SU-DHL-6 (cell line): ENCODE data around the gene XYLT1.
A peak's percentile ranks its signal among the peaks of the same experiment; 100 is the strongest.

ENCODE experiments used
- H2AFZ ChIP-seq: fragments of 200-600 bp; sonication (generic); 2 replicates; pipeline ENCODE4 v1.6.1; 2014; ENCODE audit warnings: low read depth, mild to moderate bottlenecking, moderate library complexity, mixed read lengths, antibody characterized with exemption, low read length; ENCODE audit not compliant: severe bottlenecking
- H3F3A ChIP-seq: fragments of 200-600 bp; shearing (Covaris generic); 2 replicates; pipeline ENCODE4 v1.6.0; 2016; ENCODE audit warnings: antibody characterized with exemption, mild to moderate bottlenecking; ENCODE audit not compliant: insufficient read depth
- H3K27ac ChIP-seq: fragments of 200-600 bp; sonication (generic); 2 replicates; pipeline ENCODE4 v1.5.1; 2016; ENCODE audit warnings: low read depth, mild to moderate bottlenecking, low read length, moderate library complexity, mixed read lengths
- H3K27me3 ChIP-seq: fragments of 200-600 bp; sonication (generic), shearing (Covaris generic); 2 replicates; pipeline ENCODE4 v1.6.0; 2014; ENCODE audit warnings: mild to moderate bottlenecking, low read length
- H3K36me3 ChIP-seq: fragments of 200-600 bp; sonication (generic); 2 replicates; pipeline ENCODE4 v1.6.1; 2014; ENCODE audit warnings: mild to moderate bottlenecking, low read length, mixed read lengths
- H3K4me2 ChIP-seq: fragments of 300-600, 200-600 bp; shearing (Covaris generic), sonication (generic); 2 replicates; pipeline ENCODE4 v1.6.0; 2014; ENCODE audit warnings: low read length, low read depth, mild to moderate bottlenecking; ENCODE audit not compliant: poor library complexity, severe bottlenecking
- H3K4me3 ChIP-seq: fragments of 200-600 bp; sonication (generic); 2 replicates; pipeline ENCODE4 v1.5.1; 2014; ENCODE audit warnings: antibody characterized with exemption, low read length, mild to moderate bottlenecking, mixed read lengths; ENCODE audit not compliant: insufficient read depth, poor library complexity, severe bottlenecking
- H3K79me2 ChIP-seq: fragments of 200-600 bp; sonication (generic); 2 replicates; pipeline ENCODE4 v1.6.1; 2014; ENCODE audit warnings: mild to moderate bottlenecking, low read length, moderate library complexity; ENCODE audit not compliant: insufficient read depth
- H3K9ac ChIP-seq: fragments of 200-600 bp; sonication (generic); 2 replicates; pipeline ENCODE4 v1.7.0; 2014; ENCODE audit warnings: mild to moderate bottlenecking, low read length
- H3K9me2 ChIP-seq: fragments of 200-600 bp; sonication (generic); replicated peaks from 2 replicates; pipeline ENCODE4 v1.6.1; 2014; ENCODE audit warnings: low read length; ENCODE audit not compliant: insufficient read depth
- H3K9me3 ChIP-seq: fragments of 200-600 bp; sonication (generic); 2 replicates; pipeline ENCODE4 v1.6.1; 2014; ENCODE audit warnings: low read length, mixed read lengths; ENCODE audit not compliant: insufficient read depth
- H4K20me1 ChIP-seq: fragments of 200-600 bp; sonication (generic); 2 replicates; pipeline ENCODE4 v1.6.1; 2014; ENCODE audit warnings: low read depth, mild to moderate bottlenecking, antibody characterized with exemption, low read length, moderate library complexity, mixed read lengths
- CTCF ChIP-seq: fragments of 200-600 bp; sonication (generic); IDR thresholded peaks from one replicate; pipeline ENCODE4 v1.5.1; 2017; ENCODE audit warnings: antibody characterized with exemption, mild to moderate bottlenecking, low read length, moderate library complexity; ENCODE audit not compliant: insufficient read depth, poor library complexity, severe bottlenecking
- EZH2phosphoT487 ChIP-seq: fragments of 200-600 bp; sonication (generic), shearing (Covaris generic); conservative IDR thresholded peaks from 2 replicates; pipeline ENCODE4 v1.6.1; 2018; ENCODE audit warnings: mild to moderate bottlenecking, antibody characterized with exemption, low read length, moderate library complexity, mixed read lengths

XYLT1 gene

GRCh38 chr16:17260276-17260849, 210.4 kb downstream of the XYLT1 start:
- Histone ChIP-seq H3K4me3 (no peak overlapping the region), H3K4me2 (no peak overlapping the region), H3K27me3 (no peaks in the 10 kb centered on the region), H3K79me2 (no peaks in the 10 kb centered on the region), H3F3A (no peaks in the 10 kb centered on the region), H3K9me3 (no peaks in the 10 kb centered on the region), H3K9ac (no peak overlapping the region), H4K20me1 (no peaks in the 10 kb centered on the region; the same call in 1 of the 2 replicates), H3K9me2 (no peaks in the 10 kb centered on the region), H3K27ac (no peak overlapping the region), H3K36me3 (no peaks in the 10 kb centered on the region), H2AFZ (no peak overlapping the region)
- TF ChIP-seq CTCF, result no peak
- TF ChIP-seq EZH2phosphoT487, result no peak

- Histone ChIP-seq H3K9me2 (no peaks in the 10 kb centered on the region), H2AFZ (no peak overlapping the region), H3K79me2 (no peaks in the 10 kb centered on the region), H3K4me3 (no peak overlapping the region), H3K36me3 (no peaks in the 10 kb centered on the region), H3F3A (no peaks in the 10 kb centered on the region), H3K27ac (no peak overlapping the region), H3K9me3 (no peaks in the 10 kb centered on the region), H3K9ac (no peak overlapping the region), H3K4me2 (peak overlapping the region; percentile 21), H4K20me1 (no peaks in the 10 kb centered on the region; the same call in 1 of the 2 replicates), H3K27me3 (no peaks in the 10 kb centered on the region)
- TF ChIP-seq CTCF (no peak), EZH2phosphoT487 (no peak)
Measured at GRCh38 chr16:17259751-17260270, 210.9 kb downstream of the XYLT1 start.

- Histone ChIP-seq H3K79me2 (no peaks in the 10 kb centered on the region), H3K27me3 (no peaks in the 10 kb centered on the region), H3K9me2 (no peaks in the 10 kb centered on the region), H3K9me3 (no peaks in the 10 kb centered on the region), H3K27ac (peak overlapping the region; percentile 31; the same call in 1 of the 2 replicates), H2AFZ (no peak overlapping the region), H3F3A (no peaks in the 10 kb centered on the region), H3K4me2 (peak overlapping the region; percentile 21), H3K36me3 (no peaks in the 10 kb centered on the region), H4K20me1 (no peaks in the 10 kb centered on the region; the same call in 1 of the 2 replicates), H3K9ac (no peak overlapping the region; the same call in 1 of the 2 replicates), H3K4me3 (no peak overlapping the region)
- no peak for TF ChIP-seq CTCF
- no peak for TF ChIP-seq EZH2phosphoT487
Measured at GRCh38 chr16:17258848-17259713, 211.7 kb downstream of the XYLT1 start.
